IMR-90 (cell line): ENCODE measurements around the gene CREG1.

Experiments used
- BHLHE40 ChIP-seq: fragments of 150-350 bp; IDR thresholded peaks from 2 replicates; pipeline ENCODE4 v1.6.1; 2016; ENCODE audit warnings: mild to moderate bottlenecking, low read depth, low read length
- CEBPB ChIP-seq: IDR thresholded peaks from 2 replicates; pipeline ENCODE4 v1.6.1; 2012; ENCODE audit warnings: low read depth, low read length, improper control_type of control experiment
- CHD1 ChIP-seq: IDR thresholded peaks from 2 replicates; pipeline ENCODE4 v1.6.1; 2012; ENCODE audit warnings: low read depth, low read length, improper control_type of control experiment
- CTCF ChIP-seq: conservative IDR thresholded peaks from 2 replicates; pipeline ENCODE4 v1.5.1; 2012; ENCODE audit warnings: mild to moderate bottlenecking, low read depth, low read length, improper control_type of control experiment
- FOS ChIP-seq: fragments of 150-350 bp; IDR thresholded peaks from 2 replicates; pipeline ENCODE4 v1.6.1; 2016; ENCODE audit warnings: low read depth, low read length
- MAFK ChIP-seq: IDR thresholded peaks from 2 replicates; pipeline ENCODE4 v1.6.1; 2012; ENCODE audit warnings: low read depth, low read length, improper control_type of control experiment
- MAZ ChIP-seq: IDR thresholded peaks from 2 replicates; pipeline ENCODE4 v1.6.1; 2012; ENCODE audit warnings: low read depth, mild to moderate bottlenecking, low read length, improper control_type of control experiment, moderate library complexity, borderline replicate concordance
- MXI1 ChIP-seq: IDR thresholded peaks from 2 replicates; pipeline ENCODE4 v1.6.1; 2012; ENCODE audit warnings: low read depth, mild to moderate bottlenecking, low read length, moderate library complexity, borderline replicate concordance
- POLR2A ChIP-seq: IDR thresholded peaks from 2 replicates; pipeline ENCODE4 v1.6.1; 2012; ENCODE audit warnings: mild to moderate bottlenecking, low read depth, low read length
- RAD21 ChIP-seq: IDR thresholded peaks from 2 replicates; pipeline ENCODE4 v1.6.1; 2012; ENCODE audit warnings: low read length, improper control_type of control experiment
- RFX5 ChIP-seq: IDR thresholded peaks from 2 replicates; pipeline ENCODE4 v1.8.0; 2012; ENCODE audit warnings: low read depth, mild to moderate bottlenecking, low read length, moderate library complexity
- SMC3 ChIP-seq: fragments of 150-350 bp; IDR thresholded peaks from 2 replicates; pipeline ENCODE4 v1.6.1; 2016; ENCODE audit warnings: low read depth, mild to moderate bottlenecking, antibody characterized with exemption, low read length, moderate library complexity
- USF2 ChIP-seq: fragments of 150-350 bp; IDR thresholded peaks from 2 replicates; pipeline ENCODE4 v1.6.1; 2017; ENCODE audit warnings: mild to moderate bottlenecking, antibody characterized with exemption, low read length, low read depth

- TF ChIP-seq CEBPB, result peak; percentile 93
- no peak for TF ChIP-seq BHLHE40
- no peak for TF ChIP-seq CTCF
- TF ChIP-seq USF2, result no peak
- TF ChIP-seq RAD21, result no peak
- TF ChIP-seq POLR2A, result no peak
- TF ChIP-seq RFX5, result no peak
- no peak for TF ChIP-seq MXI1
- no peak for TF ChIP-seq SMC3
- no peak for TF ChIP-seq FOS
- no peak for TF ChIP-seq CHD1
- no peak for TF ChIP-seq MAZ
- TF ChIP-seq MAFK, result no peak
Measured at GRCh38 chr1:167491586-167492461, 61.7 kb downstream of the CREG1 start.
